Breast epithelium (tissue), 3 donors: ENCODE measurements around the gene FAM117B.

Experiments used
- CTCF ChIP-seq, 3 donors: fragments of 450-650 bp; IDR thresholded peaks; one replicate each; pipeline ENCODE4 v1.5.1; 2016 to 2017; ENCODE audit warnings: antibody characterized with exemption in 3 of 3, mild to moderate bottlenecking in 3 of 3, moderate library complexity in 3 of 3
- POLR2A ChIP-seq: fragments of 450-650 bp; IDR thresholded peaks from one replicate; pipeline ENCODE4 v1.6.1; 2016; ENCODE audit warnings: antibody characterized with exemption, mild to moderate bottlenecking, moderate library complexity
- POLR2AphosphoS5 ChIP-seq, 3 donors: sonication (generic); formaldehyde crosslinking; IDR thresholded peaks; one replicate each; pipeline ENCODE4 v1.6.1; 2017; ENCODE audit warnings: antibody characterized with exemption in 3 of 3

- no peak for TF ChIP-seq POLR2AphosphoS5 (IDR thresholded peaks at IDR 0.05)
- no peak for TF ChIP-seq CTCF (IDR thresholded peaks at IDR 0.05)
- TF ChIP-seq POLR2A: no peak
Observed at GRCh38 chr2:202599911-202600310, 34.9 kb upstream of the FAM117B start.
